HEK293T (cell line): ENCODE results near the gene MEOX1.
"Not testable (repeated sequence)": the region's sequence is repeated elsewhere in the genome, so short reads cannot be mapped to it uniquely, and the experiment has no call there.

Experiments used
- CTCF ChIA-PET: fragments of 350-600 bp; formaldehyde crosslinking; extraction: SDS; loops from one replicate; lab custom pipeline; 2021; ENCODE audit warnings: antibody characterized with exemption, inconsistent platforms; lab: Yijun Ruan, JAX
- POLR2A ChIA-PET: fragments of 350-600 bp; formaldehyde crosslinking; extraction: SDS; loops from one replicate; lab custom pipeline; 2020; ENCODE audit warnings: antibody characterized with exemption, inconsistent platforms; lab: Yijun Ruan, JAX
- DNase-seq: peaks from one replicate; pipeline ENCODE4 v3.0.0; 2012; ENCODE audit warnings: mixed read lengths; ENCODE audit errors: extremely low spot score
- ARNT ChIP-seq: fragments of 450-650 bp; IDR thresholded peaks from 2 replicates; pipeline ENCODE4 v1.6.1; 2017; ENCODE audit warnings: mild to moderate bottlenecking
- BHLHE40 ChIP-seq: fragments of 450-650 bp; IDR thresholded peaks from 2 replicates; pipeline ENCODE4 v1.6.1; 2016; ENCODE audit warnings: mild to moderate bottlenecking, moderate library complexity, borderline replicate concordance
- CTBP1 ChIP-seq: fragments of 450-650 bp; IDR thresholded peaks from 2 replicates; pipeline ENCODE4 v1.6.1; 2016; ENCODE audit warnings: borderline replicate concordance
- ELF4 ChIP-seq: fragments of 450-650 bp; IDR thresholded peaks from 2 replicates; pipeline ENCODE4 v1.6.1; 2017; ENCODE audit warnings: antibody characterized with exemption
- FOXA1 ChIP-seq: fragments of 450-650 bp; IDR thresholded peaks from 2 replicates; pipeline ENCODE4 v1.6.1; 2016; ENCODE audit warnings: mild to moderate bottlenecking
- FOXK2 ChIP-seq: fragments of 450-650 bp; IDR thresholded peaks from 2 replicates; pipeline ENCODE4 v1.6.1; 2016; ENCODE audit warnings: mild to moderate bottlenecking
- FOXM1 ChIP-seq: fragments of 450-650 bp; IDR thresholded peaks from 2 replicates; pipeline ENCODE4 v1.6.1; 2017; ENCODE audit warnings: mild to moderate bottlenecking, borderline replicate concordance
- HDGF ChIP-seq: fragments of 450-650 bp; IDR thresholded peaks from 2 replicates; pipeline ENCODE4 v1.6.1; 2017; ENCODE audit warnings: antibody characterized with exemption, borderline replicate concordance
- L3MBTL2 ChIP-seq: fragments of 450-650 bp; conservative IDR thresholded peaks from 2 replicates; pipeline ENCODE4 v1.6.1; 2016; ENCODE audit warnings: mild to moderate bottlenecking
- LEF1 ChIP-seq: fragments of 450-650 bp; IDR thresholded peaks from 2 replicates; pipeline ENCODE4 v1.6.1; 2017; ENCODE audit warnings: mild to moderate bottlenecking, borderline replicate concordance
- NFRKB ChIP-seq: fragments of 450-650 bp; IDR thresholded peaks from 2 replicates; pipeline ENCODE4 v1.6.1; 2016; ENCODE audit warnings: mild to moderate bottlenecking, moderate library complexity
- PKNOX1 ChIP-seq: fragments of 450-650 bp; IDR thresholded peaks from 2 replicates; pipeline ENCODE4 v1.6.1; 2016
- SP1 ChIP-seq: fragments of 450-650 bp; IDR thresholded peaks from 2 replicates; pipeline ENCODE4 v1.6.1; 2017
- SUZ12 ChIP-seq: fragments of 450-650 bp; IDR thresholded peaks from 2 replicates; pipeline ENCODE4 v1.6.1; 2016; ENCODE audit warnings: mild to moderate bottlenecking
- TARDBP ChIP-seq: fragments of 450-650 bp; IDR thresholded peaks from 2 replicates; pipeline ENCODE4 v1.6.1; 2016
- ZNF384 ChIP-seq: fragments of 450-650 bp; IDR thresholded peaks from 2 replicates; pipeline ENCODE4 v1.6.1; 2016

The MEOX1 gene

DNA sequence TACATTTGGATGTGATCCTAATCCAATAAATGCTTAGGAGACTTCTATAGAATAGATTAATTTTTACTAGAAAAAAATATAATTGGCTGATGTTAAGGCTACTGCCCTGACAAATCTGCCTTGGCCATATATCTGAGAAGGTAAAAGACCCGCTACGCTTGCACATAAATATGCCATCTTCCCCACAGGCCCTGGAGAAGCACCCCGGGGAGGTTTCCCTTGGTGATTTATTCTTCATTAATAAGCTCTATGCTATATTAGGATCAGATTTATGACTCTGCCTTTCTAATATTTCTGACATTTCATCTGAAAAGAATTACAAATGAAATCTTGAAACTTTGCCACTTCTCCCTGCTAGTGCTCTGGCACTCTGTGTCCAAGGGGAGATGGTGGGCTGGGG, 27.4 kb upstream of the MEOX1 start:
- no peak for DNase-seq
- POLR2A ChIA-PET, result no interaction called here
- CTCF ChIA-PET, result interaction anchor here (1.2 to 7.0 kb wide), 2 partner anchors 70 to 205 kb away, joined by 3 to 118 read pairs; partner anchors contain the start of genes DHX8 and SOST
- TF ChIP-seq CTBP1, result no peak
- TF ChIP-seq ELF4, result no peak
- no peak for TF ChIP-seq ZNF384
- TF ChIP-seq BHLHE40, result no peak
- TF ChIP-seq HDGF, result no peak
- TF ChIP-seq SP1, result no peak
- TF ChIP-seq TARDBP, result no peak
- TF ChIP-seq NFRKB, result no peak
- TF ChIP-seq LEF1, result no peak
- TF ChIP-seq L3MBTL2, result no peak
- TF ChIP-seq SUZ12, result no peak
- TF ChIP-seq FOXM1, result no peak
- TF ChIP-seq FOXA1, result no peak
- no peak for TF ChIP-seq PKNOX1
- no peak for TF ChIP-seq ARNT
- TF ChIP-seq FOXK2, result no peak

GRCh38 chr17:43686957-43687356, 25.2 kb upstream of the MEOX1 start:
- POLR2A ChIA-PET, DNase-seq: not testable (repeated sequence)
- CTCF ChIA-PET, result interaction anchor here (1.0 kb wide), 1 partner anchor 79 kb away, joined by 3 read pairs; no protein-coding TSS in a partner anchor

DNA sequence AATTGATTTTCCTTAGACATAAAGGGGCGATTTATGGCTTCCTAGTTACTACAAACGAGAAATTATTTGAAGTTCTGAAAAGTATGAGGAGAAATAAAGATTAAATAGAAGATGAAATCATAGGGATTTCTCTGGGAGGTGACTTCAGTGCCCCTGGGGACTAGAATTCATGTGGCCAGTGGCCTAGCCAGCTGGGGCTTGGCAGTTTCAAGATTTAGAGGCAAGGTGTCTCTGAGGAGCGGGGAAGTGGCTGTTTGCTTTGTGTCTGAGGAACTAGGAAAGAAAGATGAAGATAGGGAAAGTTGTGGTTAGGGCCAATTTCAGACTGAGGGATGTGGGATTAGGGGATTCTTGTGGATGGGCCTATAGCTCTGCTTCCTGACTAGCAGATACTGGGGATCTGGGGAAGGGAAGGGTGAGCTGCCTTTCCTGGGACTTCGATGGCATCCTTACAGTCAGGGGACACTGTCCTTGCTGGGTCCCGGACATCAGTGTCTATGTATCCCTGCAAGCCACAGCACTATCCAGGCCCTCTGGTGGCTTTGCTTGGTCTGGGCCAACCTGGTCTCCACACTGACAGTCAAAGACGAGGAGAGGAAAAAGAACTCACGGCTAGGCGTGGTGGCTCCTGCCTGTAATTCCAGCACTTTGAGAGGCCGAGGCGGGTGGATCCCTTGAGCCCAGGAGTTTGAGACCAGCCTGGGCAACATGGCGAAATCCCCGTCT, 22.4 kb upstream of the MEOX1 start:
- POLR2A ChIA-PET, result interaction anchor here (1.3 kb wide), 1 partner anchor 285 kb away, joined by 3 read pairs; the partner anchor contains the start of gene ARL4D
- TF ChIP-seq TARDBP (no peak), HDGF (no peak), SP1 (no peak), LEF1 (no peak), SUZ12 (no peak), ARNT (no peak), FOXA1 (no peak), L3MBTL2 (no peak), ZNF384 (no peak), BHLHE40 (no peak), FOXK2 (no peak)
- CTCF ChIA-PET, result interaction anchor here (2.2 kb wide), 2 partner anchors 10 to 11 kb away, joined by 5 to 8 read pairs; no protein-coding TSS in a partner anchor
- no peak for DNase-seq

- no peak for DNase-seq
- ChIA-PET POLR2A (no interaction called here), CTCF (no interaction called here)
- TF ChIP-seq CTBP1, result no peak
- TF ChIP-seq FOXK2, result no peak
- no peak for TF ChIP-seq HDGF
- TF ChIP-seq LEF1, result no peak
- no peak for TF ChIP-seq SUZ12
- no peak for TF ChIP-seq NFRKB
- no peak for TF ChIP-seq ARNT
Measured at GRCh38 chr17:43680461-43680860, 18.7 kb upstream of the MEOX1 start.

DNA sequence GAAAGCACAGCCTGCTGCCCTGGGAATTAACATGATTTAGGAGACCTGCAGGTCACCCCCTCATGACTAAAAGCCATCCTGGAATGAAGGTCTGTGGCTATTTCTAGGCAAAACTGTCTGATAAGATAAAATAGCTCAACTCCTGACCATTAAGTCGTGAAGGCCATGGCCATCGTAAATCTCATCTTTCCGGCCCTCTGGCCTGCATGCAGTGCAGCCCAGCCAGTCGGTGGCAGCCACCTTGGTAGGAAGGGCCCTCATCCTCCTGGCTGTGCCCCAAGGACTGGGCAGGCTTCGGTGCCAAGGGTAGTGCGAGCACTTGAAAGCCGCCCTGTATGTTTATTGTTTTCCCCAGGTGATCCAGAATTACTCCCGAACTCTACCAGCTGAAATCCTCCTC, 18.2 kb upstream of the MEOX1 start:
- CTCF ChIA-PET, result interaction anchor here (0.9 kb wide), 1 partner anchor 86 kb away, joined by 3 read pairs; no protein-coding TSS in a partner anchor
- TF ChIP-seq ZNF384, result no peak

DNA sequence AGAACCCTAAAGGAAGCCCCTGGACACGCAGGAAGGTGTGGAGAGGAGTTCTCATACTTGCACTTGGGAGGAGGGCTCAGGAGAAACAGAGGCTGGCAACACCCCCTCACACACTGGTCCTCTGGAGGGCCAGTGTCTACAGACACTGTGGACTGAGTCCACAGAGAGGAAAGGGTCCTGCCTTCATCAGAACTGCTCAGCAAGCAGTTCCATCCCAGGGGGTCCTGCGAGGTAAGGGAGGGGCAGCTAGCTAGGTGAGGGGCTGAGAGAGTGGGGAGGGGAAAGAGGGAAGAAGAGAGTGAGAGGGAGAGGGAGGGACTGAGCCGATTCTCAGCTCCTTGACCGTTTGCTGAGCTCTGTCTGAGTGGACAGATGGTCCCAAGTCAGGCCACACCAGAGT, 17.7 kb upstream of the MEOX1 start:
- DNase-seq, result no peak
- no peak for TF ChIP-seq LEF1
- no peak for TF ChIP-seq ELF4
- no peak for TF ChIP-seq FOXK2
- TF ChIP-seq BHLHE40, result no peak
- TF ChIP-seq L3MBTL2, result no peak
- TF ChIP-seq NFRKB, result no peak
- TF ChIP-seq SP1, result no peak
- TF ChIP-seq ZNF384, result no peak
- no peak for TF ChIP-seq ARNT
- no peak for TF ChIP-seq SUZ12
- TF ChIP-seq HDGF, result no peak
- TF ChIP-seq CTBP1, result no peak
- no peak for TF ChIP-seq PKNOX1
- no peak for TF ChIP-seq FOXA1
- TF ChIP-seq FOXM1, result no peak
- CTCF ChIA-PET, result interaction anchor here (0.5 to 0.9 kb wide), 2 partner anchors 87 to 1480 kb away, joined by 3 to 7 read pairs; no protein-coding TSS in a partner anchor
- POLR2A ChIA-PET, result no interaction called here

More for the DNA sequence above, 18.2 kb upstream of the MEOX1 start:
- no peak for DNase-seq
- POLR2A ChIA-PET, result no interaction called here

GRCh38 chr17:43676471-43676870, 14.7 kb upstream of the MEOX1 start:
- DNase-seq, result no peak
- ChIA-PET POLR2A (interaction anchor here (1.4 kb wide), 1 partner anchor 308 kb away, joined by 3 read pairs; no protein-coding TSS in a partner anchor), CTCF (interaction anchor here (0.6 to 1.5 kb wide), 3 partner anchors 156 to 791 kb away, joined by 3 read pairs; partner anchors contain the start of gene DHX8)
- TF ChIP-seq ELF4, result no peak
